DMS 273 (cell line): ENCODE results near the gene RAB27B.
A peak's percentile ranks its signal among the peaks of the same experiment; 100 is the strongest.
"Not testable (repeated sequence)": the region's sequence is repeated elsewhere in the genome, so short reads cannot be mapped to it uniquely, and the experiment has no call there.

Experiments
- DNase-seq: peaks from one replicate; lab custom pipeline; 2025; ENCODE audit not compliant: unreplicated experiment; lab: John Stamatoyannopoulos, UW

RAB27B gene

GRCh38 chr18:54813977-54814565 lies 14.2 kb upstream of the RAB27B start:
- DNase-seq = no peak

- no peak for DNase-seq
Observed at GRCh38 chr18:54815086-54815485, 13.2 kb upstream of the RAB27B start.

GRCh38 chr18:54820785-54821275 lies 7.4 kb upstream of the RAB27B start:
- DNase-seq = not testable (repeated sequence)

- DNase-seq = no peak
Observed at GRCh38 chr18:54822872-54823845, 5.1 kb upstream of the RAB27B start.

GRCh38 chr18:54824761-54825160 lies 3.5 kb upstream of the RAB27B start:
- DNase-seq = peak; percentile 12

GRCh38 chr18:54825601-54826344 lies 2.5 kb upstream of the RAB27B start:
- peak; percentile 77 for DNase-seq

GRCh38 chr18:54828986-54829385 lies 709 bp downstream of the RAB27B start:
- DNase-seq = no peak

- DNase-seq = no peak
Observed at GRCh38 chr18:54829856-54830255, 1.6 kb downstream of the RAB27B start.

- no peak for DNase-seq
Observed at GRCh38 chr18:54830260-54830659, 2.0 kb downstream of the RAB27B start.

- DNase-seq = no peak
Observed at GRCh38 chr18:54830866-54831265, 2.6 kb downstream of the RAB27B start.

GRCh38 chr18:54835944-54836343 lies 7.7 kb downstream of the RAB27B start:
- no peak for DNase-seq

- no peak for DNase-seq
Observed at GRCh38 chr18:54843314-54843713, 15.0 kb downstream of the RAB27B start.

- no peak for DNase-seq
Observed at GRCh38 chr18:54845787-54846186, 17.5 kb downstream of the RAB27B start.

GRCh38 chr18:54848121-54848520 lies 19.8 kb downstream of the RAB27B start:
- DNase-seq = no peak

GRCh38 chr18:54849683-54850082 lies 21.4 kb downstream of the RAB27B start:
- no peak for DNase-seq

- DNase-seq = no peak
Observed at GRCh38 chr18:54850598-54850997, 22.3 kb downstream of the RAB27B start.

- DNase-seq = no peak
Observed at GRCh38 chr18:54852780-54853675, 24.8 kb downstream of the RAB27B start.

GRCh38 chr18:54855050-54855449 lies 26.8 kb downstream of the RAB27B start:
- peak; percentile 2 for DNase-seq

GRCh38 chr18:54856105-54856646 lies 27.9 kb downstream of the RAB27B start:
- DNase-seq = no peak

GRCh38 chr18:54857499-54857898 lies 29.2 kb downstream of the RAB27B start:
- DNase-seq = no peak
